Glutamatergic neuron (in vitro differentiated cells): ENCODE results near the gene CDC14A. TPM values are rescaled to one million over a fixed set of nuclear protein-coding genes. Genes with fewer than 3 reads are reported as not detected.

Experiments
- DNase-seq: peaks from one replicate; pipeline ENCODE4 v3.0.0; 2022
- H3K27ac Mint-ChIP-seq: one replicate; pipeline ENCODE4 v1.8.0; 2020; ENCODE audit warnings: mild to moderate bottlenecking, mixed read lengths, inconsistent platforms; ENCODE audit not compliant: unreplicated experiment
- H3K27me3 Mint-ChIP-seq: one replicate; pipeline ENCODE4 v1.8.0; 2020; ENCODE audit warnings: mild to moderate bottlenecking, moderate library complexity, mixed read lengths, inconsistent platforms; ENCODE audit not compliant: unreplicated experiment
- H3K36me3 Mint-ChIP-seq: one replicate; pipeline ENCODE4 v1.8.0; 2020; ENCODE audit warnings: mild to moderate bottlenecking, mixed read lengths, inconsistent platforms; ENCODE audit not compliant: unreplicated experiment
- H3K4me1 Mint-ChIP-seq: one replicate; pipeline ENCODE4 v1.8.0; 2020; ENCODE audit warnings: mild to moderate bottlenecking, low read depth, mixed read lengths, inconsistent platforms; ENCODE audit not compliant: unreplicated experiment
- H3K4me3 Mint-ChIP-seq: one replicate; pipeline ENCODE4 v1.8.0; 2020; ENCODE audit warnings: mild to moderate bottlenecking, mixed read lengths, inconsistent platforms; ENCODE audit not compliant: unreplicated experiment
- H3K9me3 Mint-ChIP-seq: one replicate; pipeline ENCODE4 v1.8.0; 2020; ENCODE audit warnings: mild to moderate bottlenecking, moderate library complexity, mixed read lengths, inconsistent platforms; ENCODE audit not compliant: unreplicated experiment
- total RNA-seq: library from RNA; stranded (reverse); fragmentation: NEBNext Ultra II Directional; extraction: Animal tissue kit (Norgen Biotek cat#: 25700); gene quantifications from one replicate; pipeline ENCODE4 v1.2.1, GENCODE V29; 2021; ENCODE audit not compliant: unreplicated experiment
- TF ChIP-seq, protein P1 (sequence below): fragments of 200-600 bp; sonication (generic); IDR thresholded peaks from one replicate; pipeline ENCODE4 v1.5.0; 2021; ENCODE audit not compliant: partially characterized antibody, unreplicated experiment

Gene CDC14A
- total RNA-seq, 1 donor from 2014 or later: 9.2 TPM

- Mint-ChIP-seq H3K36me3 (no peaks in the 10 kb centered on the region), H3K4me3 (peak overlapping the region; percentile 99), H3K27ac (peak overlapping the region; percentile 99), H3K27me3 (peaks cover 13% of the 10 kb centered on the region), H3K9me3 (peaks cover 17% of the 10 kb centered on the region), H3K4me1 (peaks cover 19% of the 10 kb centered on the region)
- peak; percentile 89 for DNase-seq
- TF ChIP-seq, protein P1, sequence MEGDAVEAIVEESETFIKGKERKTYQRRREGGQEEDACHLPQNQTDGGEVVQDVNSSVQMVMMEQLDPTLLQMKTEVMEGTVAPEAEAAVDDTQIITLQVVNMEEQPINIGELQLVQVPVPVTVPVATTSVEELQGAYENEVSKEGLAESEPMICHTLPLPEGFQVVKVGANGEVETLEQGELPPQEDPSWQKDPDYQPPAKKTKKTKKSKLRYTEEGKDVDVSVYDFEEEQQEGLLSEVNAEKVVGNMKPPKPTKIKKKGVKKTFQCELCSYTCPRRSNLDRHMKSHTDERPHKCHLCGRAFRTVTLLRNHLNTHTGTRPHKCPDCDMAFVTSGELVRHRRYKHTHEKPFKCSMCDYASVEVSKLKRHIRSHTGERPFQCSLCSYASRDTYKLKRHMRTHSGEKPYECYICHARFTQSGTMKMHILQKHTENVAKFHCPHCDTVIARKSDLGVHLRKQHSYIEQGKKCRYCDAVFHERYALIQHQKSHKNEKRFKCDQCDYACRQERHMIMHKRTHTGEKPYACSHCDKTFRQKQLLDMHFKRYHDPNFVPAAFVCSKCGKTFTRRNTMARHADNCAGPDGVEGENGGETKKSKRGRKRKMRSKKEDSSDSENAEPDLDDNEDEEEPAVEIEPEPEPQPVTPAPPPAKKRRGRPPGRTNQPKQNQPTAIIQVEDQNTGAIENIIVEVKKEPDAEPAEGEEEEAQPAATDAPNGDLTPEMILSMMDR: no peak
Observed at GRCh38 chr1:100351095-100351887, 1.0 kb upstream of the CDC14A start.

- H3K27ac Mint-ChIP-seq: peak overlapping the region; percentile 89
- TF ChIP-seq, protein P1: no peak
- peak overlapping the region; percentile 97 for H3K4me3 Mint-ChIP-seq
- H3K4me1 Mint-ChIP-seq: peaks cover 19% of the 10 kb centered on the region
- peak; percentile 68 for DNase-seq
- no peaks in the 10 kb centered on the region for H3K36me3 Mint-ChIP-seq
- peaks cover 17% of the 10 kb centered on the region for H3K9me3 Mint-ChIP-seq
- peaks cover 13% of the 10 kb centered on the region for H3K27me3 Mint-ChIP-seq
Observed at GRCh38 chr1:100353071-100353801, 930 bp downstream of the CDC14A start.

DNA sequence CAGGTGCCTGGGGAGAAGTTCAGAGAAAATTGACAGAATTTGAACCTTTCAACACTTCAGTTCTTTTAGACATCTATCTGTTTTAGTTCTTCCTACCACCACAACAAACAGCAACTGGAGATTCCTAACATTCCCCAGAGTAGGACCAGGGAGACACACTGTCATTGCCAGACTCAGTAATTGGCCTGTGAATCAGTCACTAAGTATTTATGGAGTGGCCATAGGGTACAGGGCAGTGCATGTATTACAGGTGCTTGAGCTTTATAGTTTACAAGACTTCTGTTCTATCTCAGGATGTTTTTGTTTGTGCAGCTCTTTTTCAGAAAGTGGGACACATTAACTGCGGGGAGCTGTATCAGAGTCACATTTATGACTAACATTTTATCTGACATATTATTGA, 1.7 kb downstream of the CDC14A start:
- H3K4me3 Mint-ChIP-seq: peak overlapping the region; percentile 97
- no peaks in the 10 kb centered on the region for H3K36me3 Mint-ChIP-seq
- H3K9me3 Mint-ChIP-seq: peaks cover 17% of the 10 kb centered on the region
- TF ChIP-seq, protein P1: no peak
- DNase-seq: no peak
- peaks cover 19% of the 10 kb centered on the region for H3K4me1 Mint-ChIP-seq
- H3K27ac Mint-ChIP-seq: peak overlapping the region; percentile 89
- H3K27me3 Mint-ChIP-seq: peaks cover 13% of the 10 kb centered on the region

GRCh38 chr1:100354971-100355394, 2.7 kb downstream of the CDC14A start:
- H3K27ac Mint-ChIP-seq: no peak overlapping the region
- peaks cover 17% of the 10 kb centered on the region for H3K9me3 Mint-ChIP-seq
- H3K4me1 Mint-ChIP-seq: peaks cover 19% of the 10 kb centered on the region
- DNase-seq: no peak
- TF ChIP-seq, protein P1: no peak
- H3K36me3 Mint-ChIP-seq: no peaks in the 10 kb centered on the region
- H3K4me3 Mint-ChIP-seq: peak overlapping the region; percentile 97
- H3K27me3 Mint-ChIP-seq: peaks cover 13% of the 10 kb centered on the region

DNA sequence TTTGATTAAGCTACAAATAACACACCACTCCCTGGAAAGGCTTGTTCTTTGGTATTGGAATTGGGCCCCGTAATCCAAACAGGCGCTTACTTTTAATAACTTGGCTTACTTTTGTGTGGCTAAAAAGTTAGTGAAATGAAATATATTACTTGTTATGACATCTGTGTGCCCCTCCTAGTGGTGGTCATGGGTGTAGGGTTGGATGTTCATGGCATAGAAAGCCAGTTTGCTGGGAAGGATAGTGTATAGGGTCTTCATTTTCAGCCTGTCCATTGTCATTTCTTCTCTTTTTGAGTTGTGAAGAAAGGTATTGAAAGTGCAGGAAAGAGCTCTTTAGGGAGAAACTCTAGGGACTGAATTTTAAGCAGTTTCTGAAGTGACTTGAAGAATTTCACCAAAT, 5.9 kb downstream of the CDC14A start:
- peaks cover 26% of the 10 kb centered on the region for H3K4me1 Mint-ChIP-seq
- peaks cover 7% of the 10 kb centered on the region for H3K9me3 Mint-ChIP-seq
- no peak overlapping the region for H3K27ac Mint-ChIP-seq
- H3K4me3 Mint-ChIP-seq: no peak overlapping the region
- TF ChIP-seq, protein P1: peak; percentile 60
- no peaks in the 10 kb centered on the region for H3K36me3 Mint-ChIP-seq
- peaks cover 4% of the 10 kb centered on the region for H3K27me3 Mint-ChIP-seq
- DNase-seq: no peak
